ENCODE data around the gene KCNJ2.

The KCNJ2 gene

GRCh38 chr17:70127221-70127873 is 42.0 kb upstream of the KCNJ2 start:
- no peak for DNase-seq (ENCODE audit: low read depth)
- no peak for TF ChIP-seq CTCF (IDR thresholded peaks at IDR 0.05; ENCODE audit: control insufficient read depth, extremely low read depth, insufficient read depth)
- H3K4me3 ChIP-seq (ENCODE audit: low read depth, low read length): no peak overlapping the region

GRCh38 chr17:70128727-70129238 is 40.5 kb upstream of the KCNJ2 start:
- TF ChIP-seq CTCF (IDR thresholded peaks at IDR 0.05; ENCODE audit: control insufficient read depth, extremely low read depth, insufficient read depth): no peak
- DNase-seq (ENCODE audit: low read depth): no peak
- no peak overlapping the region for H3K4me3 ChIP-seq (ENCODE audit: low read depth, low read length)

GRCh38 chr17:70130289-70130688 is 39.0 kb upstream of the KCNJ2 start:
- DNase-seq (ENCODE audit: low read depth): no peak

GRCh38 chr17:70132505-70132904 is 36.8 kb upstream of the KCNJ2 start:
- no peak for DNase-seq (ENCODE audit: low read depth)
- H3K4me3 ChIP-seq (ENCODE audit: low read depth, low read length): no peak overlapping the region
- TF ChIP-seq CTCF (IDR thresholded peaks at IDR 0.05; ENCODE audit: control insufficient read depth, extremely low read depth, insufficient read depth): no peak

More at GRCh38 chr17:70130289-70130688, 39.0 kb upstream of the KCNJ2 start:
- TF ChIP-seq CTCF (IDR thresholded peaks at IDR 0.05; ENCODE audit: control insufficient read depth, extremely low read depth, insufficient read depth): no peak
- H3K4me3 ChIP-seq (ENCODE audit: low read depth, low read length): no peak overlapping the region

- H3K4me3 ChIP-seq (ENCODE audit: low read depth, low read length): no peak overlapping the region
- TF ChIP-seq CTCF (IDR thresholded peaks at IDR 0.05; ENCODE audit: control insufficient read depth, extremely low read depth, insufficient read depth): no peak
- no peak for DNase-seq (ENCODE audit: low read depth)
These were observed 35.3 kb upstream of the KCNJ2 start for GRCh38 chr17:70134042-70134441.

- TF ChIP-seq CTCF (IDR thresholded peaks at IDR 0.05; ENCODE audit: control insufficient read depth, extremely low read depth, insufficient read depth): no peak
- DNase-seq (ENCODE audit: low read depth): no peak
- H3K4me3 ChIP-seq (ENCODE audit: low read depth, low read length): no peak overlapping the region
These were observed 34.6 kb upstream of the KCNJ2 start for GRCh38 chr17:70134777-70135176.

GRCh38 chr17:70136131-70136530 is 33.2 kb upstream of the KCNJ2 start:
- DNase-seq (ENCODE audit: low read depth): no peak
- no peak for TF ChIP-seq CTCF (IDR thresholded peaks at IDR 0.05; ENCODE audit: control insufficient read depth, extremely low read depth, insufficient read depth)
- no peak overlapping the region for H3K4me3 ChIP-seq (ENCODE audit: low read depth, low read length)

All from LNCaP clone FGC (cell line).